Immature natural killer cell (primary cell): ENCODE results near the gene STIMATE. TPM values are rescaled to one million over a fixed set of nuclear protein-coding genes. Genes with fewer than 3 reads are reported as not detected.
A peak's percentile ranks its signal among the peaks of the same experiment; 100 is the strongest.

Source experiments
- DNase-seq, 3 donors: peaks; one replicate each; pipeline ENCODE4 v3.0.0; 2022; ENCODE audit warnings: mixed read lengths in 1 of 3
- H3K27ac Mint-ChIP-seq, 6 donors: one replicate each; pipeline ENCODE4 v1.8.0; 2020; ENCODE audit warnings: mixed read lengths in 6 of 6, mild to moderate bottlenecking in 5 of 6, inconsistent platforms in 4 of 6, moderate library complexity in 3 of 6
- H3K27me3 Mint-ChIP-seq, 3 donors: one replicate each; pipeline ENCODE4 v1.8.0; 2020 to 2021; ENCODE audit warnings: low read depth in 3 of 3, mild to moderate bottlenecking in 3 of 3, mixed read lengths in 3 of 3, moderate library complexity in 3 of 3, inconsistent platforms in 1 of 3
- H3K36me3 Mint-ChIP-seq, 3 donors: one replicate each; pipeline ENCODE4 v1.8.0; 2020; ENCODE audit warnings: mixed read lengths in 3 of 3, inconsistent platforms in 2 of 3, mild to moderate bottlenecking in 2 of 3
- H3K4me1 Mint-ChIP-seq, 2 donors: one replicate each; pipeline ENCODE4 v1.8.0; 2020; ENCODE audit warnings: inconsistent platforms in 2 of 2, mild to moderate bottlenecking in 2 of 2, mixed read lengths in 2 of 2, moderate library complexity in 1 of 2
- H3K4me3 Mint-ChIP-seq, 5 donors: one replicate each; pipeline ENCODE4 v1.8.0; 2020; ENCODE audit warnings: mild to moderate bottlenecking in 5 of 5, mixed read lengths in 5 of 5, inconsistent platforms in 3 of 5, moderate library complexity in 3 of 5
- H3K9me3 Mint-ChIP-seq, 6 donors: one replicate each; pipeline ENCODE4 v1.8.0; 2020; ENCODE audit warnings: mild to moderate bottlenecking in 6 of 6, mixed read lengths in 6 of 6, inconsistent platforms in 4 of 6, moderate library complexity in 3 of 6
- polyA plus RNA-seq, 3 donors: library from polyadenylated mRNA; unstranded; fragments of 300-500 nt; fragmentation: Illumina TruSeq; gene quantifications; one replicate each; pipeline ENCODE4 v1.2.3, GENCODE V29; 2021

The STIMATE gene
- polyA plus RNA-seq, 3 donors from 2014 or later = 3.3 to 11.0 (median 8.2) TPM

DNA sequence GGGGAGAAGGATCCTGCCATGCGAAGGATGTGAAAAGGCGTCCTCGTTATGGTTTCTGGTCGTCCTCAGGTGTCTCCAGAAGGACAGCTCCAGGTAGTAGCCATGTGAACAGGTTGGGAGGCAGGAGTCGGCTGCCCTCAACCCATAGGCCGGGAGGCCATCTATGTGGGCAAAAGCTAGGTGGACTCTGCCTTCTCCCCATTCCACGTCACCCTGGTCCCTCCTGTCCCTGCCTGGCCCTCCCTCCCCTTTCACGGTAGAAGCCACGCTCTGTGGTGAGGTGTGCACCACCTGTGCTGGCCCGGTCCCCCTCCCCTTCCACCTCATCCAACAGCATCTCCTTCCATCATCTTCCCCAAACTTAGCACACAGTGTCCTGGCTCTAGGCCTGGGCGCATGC is 86.4 kb downstream of the STIMATE start:
- Mint-ChIP-seq H3K27me3 (peaks cover 0 to 7% (median 0%) of the 10 kb centered on the region in 3 donors), H3K9me3 (no peaks in the 10 kb centered on the region), H3K27ac (no peak overlapping the region), H3K4me1 (peaks cover 4 to 17% of the 10 kb centered on the region in 2 donors), H3K4me3 (no peak overlapping the region), H3K36me3 (no peaks in the 10 kb centered on the region)
- no peak for DNase-seq

DNA sequence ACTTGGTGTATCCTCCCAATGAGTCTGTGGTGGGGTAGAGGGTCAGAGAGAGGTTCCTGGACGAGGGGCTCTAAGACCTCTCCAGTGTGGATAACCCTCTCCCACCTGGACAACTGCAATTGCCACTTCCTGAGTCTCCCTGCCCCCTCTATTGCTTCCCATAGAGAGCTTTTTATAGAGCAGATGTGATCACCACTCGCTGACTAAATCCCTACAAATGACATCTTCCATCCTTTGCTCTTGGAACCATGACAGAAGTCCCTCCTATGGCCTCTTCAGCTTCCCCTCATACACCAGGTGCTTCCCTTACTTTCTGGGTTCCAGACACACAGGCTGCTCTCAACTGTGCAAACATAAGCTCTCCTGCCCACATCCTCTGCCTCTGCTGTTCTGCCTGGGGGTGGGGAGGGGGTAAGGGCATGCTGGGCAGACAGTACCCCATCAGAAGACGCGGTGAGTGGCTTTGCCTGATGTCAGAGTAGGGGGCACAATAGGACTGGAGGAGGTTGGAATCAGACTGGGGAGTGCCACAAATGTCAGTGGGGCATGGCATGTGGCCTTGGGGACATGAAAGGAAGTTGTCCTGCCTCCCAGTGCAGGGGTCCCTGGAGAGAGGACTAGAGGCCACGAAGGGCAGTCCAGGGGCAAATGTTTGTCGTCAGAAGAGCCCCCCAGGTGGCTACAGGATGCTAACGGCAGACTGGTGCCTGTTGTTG is 87.5 kb downstream of the STIMATE start:
- Mint-ChIP-seq H3K27me3 (peaks cover 0 to 7% (median 0%) of the 10 kb centered on the region in 3 donors), H3K27ac (no peak overlapping the region), H3K9me3 (no peaks in the 10 kb centered on the region), H3K4me1 (peaks cover 4 to 17% of the 10 kb centered on the region in 2 donors), H3K36me3 (no peaks in the 10 kb centered on the region), H3K4me3 (no peak overlapping the region)
- no peak for DNase-seq

DNA sequence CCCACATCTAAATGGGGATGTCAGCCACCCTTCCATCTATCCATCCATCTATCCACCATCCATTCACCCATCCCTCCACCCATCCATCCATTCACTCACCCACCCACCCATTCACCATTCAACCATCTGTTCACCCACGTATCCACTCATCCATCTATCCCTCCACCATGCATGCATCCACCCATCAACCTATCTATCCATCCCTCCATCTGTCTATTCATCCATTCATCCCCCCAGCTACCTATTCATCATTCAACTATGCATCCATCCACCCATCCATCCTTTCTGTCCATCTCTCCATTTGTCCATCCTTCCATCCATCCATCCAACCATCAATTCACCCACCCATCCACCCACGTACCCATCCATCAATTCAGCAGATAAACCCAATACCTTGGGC is 88.2 kb downstream of the STIMATE start:
- DNase-seq = no peak
- Mint-ChIP-seq H3K4me3 (no peak overlapping the region), H3K27ac (peak overlapping the region in 1 of 6 donors; percentile 2)

DNA sequence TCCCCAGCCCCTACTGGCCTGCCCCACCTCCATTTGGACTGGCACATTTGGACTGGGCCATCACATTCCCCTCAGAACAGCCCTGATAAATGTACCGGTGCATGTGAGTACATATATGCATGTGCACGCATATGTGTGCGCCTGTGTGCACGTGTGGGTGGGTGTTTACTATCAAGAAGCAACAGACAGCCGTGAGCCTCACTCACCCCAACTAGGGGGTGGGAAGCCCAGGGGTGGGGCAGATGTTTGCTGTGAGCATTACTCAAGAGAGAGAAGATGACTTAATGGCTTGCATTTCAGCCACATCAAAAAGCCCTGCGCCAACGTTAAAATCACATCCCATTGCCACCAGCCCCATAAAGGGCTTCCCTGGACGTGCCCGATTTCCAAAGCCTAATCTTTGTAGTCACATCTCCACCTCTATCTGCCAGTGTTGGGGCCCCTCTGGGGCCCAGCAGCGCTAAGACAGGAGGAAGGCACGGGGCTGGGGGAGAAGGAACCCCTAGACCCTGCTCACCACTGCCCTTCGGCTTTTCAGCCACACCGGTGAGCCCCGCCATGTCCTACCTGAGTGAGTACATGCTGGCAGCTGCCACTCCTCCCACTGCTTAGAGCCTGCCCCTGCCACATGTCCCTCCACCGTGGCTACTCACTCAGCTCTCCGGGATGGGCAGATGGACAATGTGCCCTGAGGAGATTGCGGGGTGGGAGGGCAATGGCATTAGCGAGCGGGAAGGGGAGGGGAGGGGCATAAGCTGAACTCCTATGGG is 91.9 kb downstream of the STIMATE start:
- DNase-seq = no peak
- Mint-ChIP-seq H3K4me3 (no peak overlapping the region), H3K36me3 (no peaks in the 10 kb centered on the region), H3K9me3 (no peaks in the 10 kb centered on the region), H3K4me1 (peaks cover 4 to 17% of the 10 kb centered on the region in 2 donors), H3K27ac (no peak overlapping the region), H3K27me3 (no peaks in the 10 kb centered on the region)

More for the DNA sequence above, 88.2 kb downstream of the STIMATE start:
- H3K36me3 Mint-ChIP-seq = no peaks in the 10 kb centered on the region
- H3K9me3 Mint-ChIP-seq = no peaks in the 10 kb centered on the region
- H3K4me1 Mint-ChIP-seq = peaks cover 4 to 17% of the 10 kb centered on the region in 2 donors
- peaks cover 0 to 7% (median 0%) of the 10 kb centered on the region in 3 donors for H3K27me3 Mint-ChIP-seq

DNA sequence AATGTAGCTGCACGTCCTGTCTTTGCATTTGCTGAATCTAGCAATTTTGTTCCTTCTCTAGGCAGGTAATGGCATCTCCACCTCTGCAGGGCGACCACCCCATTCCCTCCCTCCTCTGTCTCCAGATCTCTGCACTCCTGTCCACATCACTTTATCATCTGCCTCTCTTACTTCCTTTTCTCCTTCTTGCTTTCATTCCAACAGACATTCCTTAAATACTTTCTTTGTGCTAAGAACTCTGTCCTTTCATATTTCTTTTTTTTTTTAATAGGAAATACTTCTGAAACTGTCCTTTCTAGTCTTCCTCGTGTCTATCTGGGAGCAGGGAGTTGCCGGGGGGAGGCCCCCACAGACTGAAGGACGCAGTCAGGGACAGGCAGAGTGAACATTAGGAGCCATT is 95.5 kb downstream of the STIMATE start:
- no peaks in the 10 kb centered on the region for H3K9me3 Mint-ChIP-seq
- H3K27ac Mint-ChIP-seq = no peak overlapping the region
- DNase-seq = no peak
- no peak overlapping the region for H3K4me3 Mint-ChIP-seq
- peaks cover 0 to 2% of the 10 kb centered on the region in 2 donors for H3K4me1 Mint-ChIP-seq
- no peaks in the 10 kb centered on the region for H3K36me3 Mint-ChIP-seq
- peaks cover 0 to under 1% (median 0%) of the 10 kb centered on the region in 3 donors for H3K27me3 Mint-ChIP-seq

DNA sequence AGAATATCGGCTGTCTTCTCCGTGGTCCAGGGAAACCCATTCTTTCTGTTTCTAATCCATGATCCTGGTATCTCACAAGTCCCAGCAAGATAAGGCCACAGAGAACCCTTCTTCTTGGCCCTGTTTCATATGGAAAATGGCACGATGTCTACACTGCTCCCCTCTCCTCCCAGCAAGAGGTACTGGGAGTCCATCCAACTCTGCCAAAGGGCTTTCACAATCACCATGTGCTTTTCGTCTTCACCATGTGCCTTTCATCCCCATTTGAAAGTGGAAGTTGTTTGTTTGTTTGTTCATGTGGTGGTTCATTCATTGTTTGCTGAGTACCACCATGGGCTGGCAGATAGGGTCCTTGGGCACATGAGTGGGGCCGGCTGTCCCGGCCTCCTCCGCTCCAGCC is 97.3 kb downstream of the STIMATE start:
- Mint-ChIP-seq H3K4me1 (no peaks in the 10 kb centered on the region), H3K9me3 (no peaks in the 10 kb centered on the region), H3K27me3 (peaks cover 0 to 4% (median 0%) of the 10 kb centered on the region in 3 donors), H3K27ac (no peak overlapping the region), H3K36me3 (no peaks in the 10 kb centered on the region), H3K4me3 (no peak overlapping the region)
- DNase-seq = no peak

DNA sequence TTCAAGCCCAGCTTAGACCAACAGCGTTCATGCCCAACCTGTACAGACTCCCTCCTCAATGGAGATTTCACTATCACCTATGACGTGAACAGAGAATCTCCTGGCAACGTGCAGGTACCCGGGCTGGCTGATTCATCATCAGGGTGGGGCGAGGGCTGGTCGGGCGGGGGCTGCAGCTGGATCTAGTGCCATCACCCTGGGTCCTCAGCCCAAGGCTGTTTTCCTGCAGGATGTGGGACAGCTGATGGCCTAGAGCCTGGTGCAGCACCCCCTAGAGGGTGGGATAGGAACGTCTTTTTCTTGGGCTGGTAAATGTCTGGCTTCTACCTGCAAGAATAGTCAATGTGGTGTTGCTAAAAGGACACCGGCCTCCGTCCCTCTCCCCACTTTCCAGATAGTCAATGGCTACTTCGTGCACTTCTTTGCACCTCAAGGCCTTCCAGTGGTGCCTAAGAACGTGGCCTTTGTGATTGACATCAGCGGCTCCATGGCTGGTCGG is 98.3 kb downstream of the STIMATE start:
- no peak overlapping the region for H3K4me3 Mint-ChIP-seq
- H3K4me1 Mint-ChIP-seq = no peaks in the 10 kb centered on the region
- no peak for DNase-seq
- H3K27ac Mint-ChIP-seq = no peak overlapping the region
- H3K27me3 Mint-ChIP-seq = peaks cover 0 to 4% (median 0%) of the 10 kb centered on the region in 3 donors
- H3K9me3 Mint-ChIP-seq = no peaks in the 10 kb centered on the region
- no peaks in the 10 kb centered on the region for H3K36me3 Mint-ChIP-seq

DNA sequence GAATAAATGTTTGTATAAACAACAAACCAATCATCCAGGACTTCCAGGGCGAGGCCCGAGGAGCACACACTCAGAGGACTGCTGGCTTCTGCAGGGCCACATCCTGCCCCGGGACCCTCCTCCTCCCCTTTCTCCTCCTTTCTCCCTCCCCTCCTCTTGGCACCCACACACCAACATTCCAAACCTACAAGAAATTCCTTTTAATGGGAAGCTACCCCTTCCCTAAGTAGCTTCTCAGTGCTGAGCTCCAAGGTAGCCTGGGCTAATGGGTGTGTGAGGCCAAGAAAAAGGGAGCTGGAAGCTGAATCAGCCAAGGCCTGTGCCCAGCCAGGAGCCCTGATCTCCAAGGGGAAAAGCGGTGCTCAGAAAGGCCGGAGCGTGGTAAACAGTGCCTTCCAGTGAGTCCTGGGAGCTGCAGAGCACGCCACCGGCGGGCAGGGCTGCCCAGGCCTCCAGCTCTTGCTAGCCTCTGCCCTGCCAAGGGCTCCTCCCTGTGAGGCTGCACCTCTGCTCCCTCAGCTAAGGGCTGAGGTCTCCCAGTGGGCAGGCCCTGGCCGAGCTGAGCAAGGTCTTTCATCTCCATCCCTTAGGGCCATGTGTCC is 98.9 kb downstream of the STIMATE start:
- H3K4me1 Mint-ChIP-seq = no peaks in the 10 kb centered on the region
- no peaks in the 10 kb centered on the region for H3K9me3 Mint-ChIP-seq
- no peaks in the 10 kb centered on the region for H3K36me3 Mint-ChIP-seq
- H3K4me3 Mint-ChIP-seq = no peak overlapping the region
- H3K27me3 Mint-ChIP-seq = peaks cover 0 to 4% (median 0%) of the 10 kb centered on the region in 3 donors
- DNase-seq = no peak
- H3K27ac Mint-ChIP-seq = no peak overlapping the region

DNA sequence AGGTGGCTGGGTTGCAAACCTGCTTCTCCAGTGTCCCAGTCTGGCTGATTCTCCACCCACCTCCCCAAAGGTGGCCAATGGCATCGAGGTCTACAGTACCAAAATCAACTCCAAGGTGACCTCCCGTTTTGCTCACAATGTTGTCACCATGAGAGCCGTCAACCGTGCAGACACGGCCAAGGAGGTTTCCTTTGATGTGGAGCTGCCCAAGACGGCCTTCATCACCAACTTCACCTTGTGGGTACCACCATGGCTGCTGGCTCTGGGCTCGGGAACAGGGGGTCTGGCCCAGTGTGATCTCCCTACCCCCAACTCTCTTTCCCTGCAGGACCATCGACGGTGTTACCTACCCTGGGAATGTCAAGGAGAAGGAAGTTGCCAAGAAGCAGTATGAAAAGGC is 100.9 kb downstream of the STIMATE start:
- H3K4me1 Mint-ChIP-seq = no peaks in the 10 kb centered on the region
- no peak for DNase-seq
- no peaks in the 10 kb centered on the region for H3K36me3 Mint-ChIP-seq
- no peaks in the 10 kb centered on the region for H3K9me3 Mint-ChIP-seq
- H3K27ac Mint-ChIP-seq = no peak overlapping the region
- peaks cover 0 to 4% (median 2%) of the 10 kb centered on the region in 3 donors for H3K27me3 Mint-ChIP-seq
- no peak overlapping the region for H3K4me3 Mint-ChIP-seq

DNA sequence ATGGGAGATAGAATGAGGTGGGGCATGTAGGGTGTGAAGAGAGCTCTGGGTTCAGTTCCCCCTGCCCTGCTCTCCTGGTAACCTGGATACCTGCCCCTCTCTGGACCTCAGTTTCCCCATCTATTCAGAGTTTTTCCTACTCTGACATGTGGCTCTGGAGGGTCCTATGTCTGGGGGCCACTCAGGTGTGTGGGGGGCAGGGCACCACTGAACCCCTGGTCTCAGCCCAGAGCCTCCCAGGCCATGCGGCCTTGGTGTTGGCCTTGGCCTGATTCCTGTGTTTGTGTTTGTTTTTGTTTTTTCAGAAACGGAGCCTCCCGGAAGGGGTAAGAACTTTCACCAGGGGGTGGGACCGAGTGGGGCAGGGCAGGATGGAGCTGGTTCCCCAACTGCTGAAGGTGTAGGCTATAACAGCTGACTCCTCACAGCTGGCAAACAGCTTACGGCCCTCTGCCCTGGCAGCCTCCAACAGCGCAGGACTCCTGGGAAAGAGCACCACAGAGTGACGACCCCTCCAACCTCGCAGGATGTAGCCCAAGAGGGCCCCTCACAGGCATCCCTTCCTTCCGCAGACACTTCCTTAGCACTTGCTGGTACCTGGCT is 101.9 kb downstream of the STIMATE start:
- Mint-ChIP-seq H3K27me3 (peaks cover 0 to 4% (median 2%) of the 10 kb centered on the region in 3 donors), H3K4me1 (no peaks in the 10 kb centered on the region), H3K36me3 (no peaks in the 10 kb centered on the region), H3K27ac (no peak overlapping the region), H3K4me3 (no peak overlapping the region), H3K9me3 (no peaks in the 10 kb centered on the region)
- no peak for DNase-seq

DNA sequence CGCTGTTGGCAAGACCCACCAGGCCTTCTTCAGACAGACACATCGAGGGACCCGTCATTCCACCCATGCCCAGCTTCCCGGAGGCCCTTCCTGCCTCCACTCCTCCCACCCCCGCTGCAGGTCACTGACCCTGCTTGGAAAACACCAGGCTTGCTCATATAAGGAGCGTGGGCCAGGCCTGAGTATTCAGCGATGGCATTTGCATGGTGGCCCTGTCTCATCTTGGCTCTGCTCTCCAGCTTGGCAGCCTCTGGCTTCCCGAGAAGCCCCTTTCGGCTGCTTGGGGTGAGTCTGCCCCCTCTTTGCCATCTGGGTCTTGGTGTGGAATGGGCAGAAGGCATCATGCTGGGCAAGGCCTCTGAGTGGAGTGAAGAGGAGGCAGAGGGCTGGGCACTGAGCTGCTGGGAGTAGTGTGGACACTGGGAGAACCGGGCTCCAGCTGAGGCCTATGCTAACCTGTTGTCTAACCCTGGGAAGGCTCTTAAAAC is 102.7 kb downstream of the STIMATE start, which contains the start of gene ITIH3:
ITIH3 (plus strand) TSS at position 185 of the 488 bp plus-strand sequence; CDS start at position 193, 8 bp downstream.
- DNase-seq = no peak
- H3K27me3 Mint-ChIP-seq = peaks cover 0 to 4% (median 2%) of the 10 kb centered on the region in 3 donors
- H3K9me3 Mint-ChIP-seq = no peaks in the 10 kb centered on the region
- H3K27ac Mint-ChIP-seq = no peak within 1 kb of the TSS
- H3K4me3 Mint-ChIP-seq = no peak within 1 kb of the TSS
- H3K4me1 Mint-ChIP-seq = no peaks in the 10 kb centered on the region
- H3K36me3 Mint-ChIP-seq = no peaks in the 10 kb centered on the region

DNA sequence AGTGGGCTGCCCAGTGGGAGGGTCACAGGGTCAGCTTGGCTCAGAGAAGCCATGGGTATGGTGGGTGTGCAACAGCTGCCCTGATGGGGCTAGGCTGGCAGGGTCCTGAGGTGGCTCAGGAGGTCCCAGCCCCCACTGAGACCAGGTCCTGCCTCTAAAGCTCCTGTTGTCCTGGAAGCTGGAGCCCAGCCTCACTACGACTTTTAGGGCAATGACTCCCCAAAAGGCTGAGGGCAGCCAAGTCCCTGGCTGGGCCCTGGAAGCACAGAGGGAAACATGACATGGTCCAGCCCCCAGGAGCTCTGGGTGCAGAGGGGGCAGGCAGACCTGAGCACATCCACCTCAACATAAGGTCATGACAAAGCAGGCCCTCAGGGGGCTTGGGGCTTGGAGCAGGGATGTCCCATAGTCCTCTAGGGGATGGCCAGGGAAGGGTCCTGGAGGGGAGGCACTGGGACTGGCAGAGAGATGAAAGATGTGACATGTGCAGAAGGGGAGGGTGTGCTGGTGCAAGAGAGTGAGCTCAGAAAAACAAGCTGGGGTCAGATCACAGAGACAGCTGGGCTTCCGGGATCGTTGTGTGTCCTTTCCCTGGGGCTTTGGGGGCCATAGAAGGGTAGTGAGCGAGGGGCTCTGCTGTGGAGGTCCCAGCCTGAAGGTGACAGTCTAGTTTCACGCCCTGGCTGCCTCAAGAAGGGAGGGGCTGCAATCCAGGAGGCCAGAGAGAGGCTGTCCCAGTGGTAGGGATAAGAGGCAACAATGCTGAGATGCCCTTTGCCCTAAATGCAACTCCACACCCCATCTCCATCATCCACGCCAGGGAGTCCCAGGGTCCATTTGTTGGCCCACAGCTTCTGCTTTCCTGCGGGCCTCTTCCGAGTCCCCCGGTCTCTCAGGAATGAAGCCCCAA is 103.4 kb downstream of the STIMATE start:
- Mint-ChIP-seq H3K4me3 (no peak overlapping the region), H3K27me3 (peaks cover 0 to 4% (median 2%) of the 10 kb centered on the region in 3 donors), H3K9me3 (no peaks in the 10 kb centered on the region), H3K36me3 (no peaks in the 10 kb centered on the region), H3K27ac (no peak overlapping the region), H3K4me1 (no peaks in the 10 kb centered on the region)
- no peak for DNase-seq
